NK-92 treated with Interleukin-12 subunit alpha and Interleukin-12 subunit beta, amount 100 ng/mL, for 24 hours (cell line): ENCODE data around the gene CACNB2.
"Not testable (repeated sequence)": the region's sequence is repeated elsewhere in the genome, so short reads cannot be mapped to it uniquely, and the experiment has no call there.

ENCODE experiments used
- DNase-seq: peaks from one replicate; lab custom pipeline; 2025; lab: John Stamatoyannopoulos, UW

Gene CACNB2

DNA sequence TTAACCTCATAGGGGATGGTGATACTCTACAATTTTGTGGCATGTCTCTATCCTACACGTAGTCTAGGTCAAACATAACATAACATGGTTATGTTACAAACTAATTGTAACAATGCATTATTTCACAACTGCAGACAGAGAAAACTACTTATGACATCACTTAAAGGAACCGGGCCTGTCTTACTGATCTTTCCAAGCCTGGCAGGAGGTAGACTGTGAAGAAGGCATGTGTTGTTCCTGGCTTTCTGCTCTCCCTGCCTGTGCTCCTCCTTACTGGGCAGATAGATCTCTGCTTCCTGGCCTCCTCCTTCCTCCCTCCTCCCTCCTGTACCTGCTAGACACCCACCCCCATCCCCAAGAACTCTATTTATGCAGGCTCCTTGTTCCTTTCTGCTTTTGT is 5.4 kb downstream of the CACNB2 start:
- DNase-seq = no peak

GRCh38 chr10:18149196-18149800 is 9.1 kb downstream of the CACNB2 start:
- no peak for DNase-seq

GRCh38 chr10:18151356-18151890 is 11.2 kb downstream of the CACNB2 start:
- no peak for DNase-seq

GRCh38 chr10:18153381-18153780 is 13.2 kb downstream of the CACNB2 start:
- not testable (repeated sequence) for DNase-seq

DNA sequence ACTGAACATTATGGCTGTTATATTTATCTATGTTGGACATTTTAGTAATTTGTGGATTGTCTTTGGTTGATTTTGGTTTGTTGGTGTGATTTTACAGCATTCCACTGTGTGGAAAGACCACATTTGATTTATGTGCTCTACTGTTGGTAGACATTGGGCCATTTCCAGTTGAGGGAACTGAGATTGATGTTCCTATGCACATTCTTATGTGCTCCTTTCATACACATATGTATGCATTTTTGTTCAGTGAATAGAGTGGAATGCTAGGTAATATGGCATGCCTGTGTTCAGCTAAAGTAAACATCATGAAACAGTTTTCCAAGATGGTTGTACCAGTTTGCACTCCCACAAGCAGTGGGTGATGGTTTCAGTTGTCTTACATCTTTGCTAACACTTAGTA is 15.1 kb downstream of the CACNB2 start:
- no peak for DNase-seq

- not testable (repeated sequence) for DNase-seq
Measured at GRCh38 chr10:18156797-18157196, 16.6 kb downstream of the CACNB2 start.

GRCh38 chr10:18157881-18158280 is 17.7 kb downstream of the CACNB2 start:
- no peak for DNase-seq

DNA sequence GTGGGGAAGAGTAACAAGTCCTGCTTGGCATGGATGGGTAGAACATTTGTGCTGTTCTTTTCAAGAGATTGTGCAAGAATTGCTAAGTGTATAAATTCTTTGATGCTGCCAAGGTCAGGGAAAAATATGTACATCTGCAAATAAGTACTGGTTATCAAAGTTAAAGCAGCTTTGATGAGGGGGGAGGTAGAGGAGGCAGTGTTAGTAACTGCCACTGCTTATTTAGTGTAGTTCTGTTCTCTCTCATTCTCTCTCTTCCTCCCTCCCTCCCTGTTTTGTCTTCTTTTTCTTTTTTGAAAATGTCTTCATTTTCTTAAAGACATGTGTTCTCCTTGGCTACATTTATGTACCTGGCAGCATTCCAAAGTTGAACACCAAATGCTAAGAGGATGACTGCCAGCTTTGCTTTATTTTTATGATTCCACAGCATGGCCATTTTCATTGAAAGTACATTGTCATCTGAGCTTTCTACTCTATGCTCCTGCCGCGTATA is 18.6 kb downstream of the CACNB2 start:
- no peak for DNase-seq

GRCh38 chr10:18159557-18159956 is 19.3 kb downstream of the CACNB2 start:
- DNase-seq = no peak

DNA sequence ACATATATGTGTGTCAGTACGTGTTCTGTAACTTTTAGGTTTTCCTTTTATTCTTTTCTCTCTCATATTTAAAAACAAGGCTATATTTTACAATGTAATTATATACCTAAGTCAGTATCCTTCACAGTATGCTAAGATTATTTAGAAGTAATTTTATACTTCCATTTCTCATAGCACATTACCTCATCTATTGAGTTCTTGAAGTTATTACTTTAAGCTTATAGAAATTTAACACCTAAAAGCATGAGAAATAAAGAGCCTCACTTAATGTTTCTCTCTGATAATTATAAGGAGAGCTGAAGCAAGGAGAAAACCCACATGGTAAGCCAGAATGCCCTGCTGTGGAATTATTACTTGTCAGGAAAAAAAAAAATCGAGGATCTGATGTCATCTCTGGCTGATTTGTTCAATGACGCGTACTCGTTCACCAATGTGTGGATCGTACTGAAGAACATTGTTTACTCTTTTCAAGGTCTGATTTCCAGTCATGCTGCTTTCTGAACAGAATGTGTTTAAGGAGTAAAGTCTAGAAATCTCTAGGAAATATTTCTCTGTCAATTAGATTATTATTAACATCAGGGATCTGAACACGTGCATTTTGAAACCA is 21.9 kb downstream of the CACNB2 start:
- no peak for DNase-seq

- DNase-seq = no peak
Measured at GRCh38 chr10:18164093-18164492, 23.9 kb downstream of the CACNB2 start.

DNA sequence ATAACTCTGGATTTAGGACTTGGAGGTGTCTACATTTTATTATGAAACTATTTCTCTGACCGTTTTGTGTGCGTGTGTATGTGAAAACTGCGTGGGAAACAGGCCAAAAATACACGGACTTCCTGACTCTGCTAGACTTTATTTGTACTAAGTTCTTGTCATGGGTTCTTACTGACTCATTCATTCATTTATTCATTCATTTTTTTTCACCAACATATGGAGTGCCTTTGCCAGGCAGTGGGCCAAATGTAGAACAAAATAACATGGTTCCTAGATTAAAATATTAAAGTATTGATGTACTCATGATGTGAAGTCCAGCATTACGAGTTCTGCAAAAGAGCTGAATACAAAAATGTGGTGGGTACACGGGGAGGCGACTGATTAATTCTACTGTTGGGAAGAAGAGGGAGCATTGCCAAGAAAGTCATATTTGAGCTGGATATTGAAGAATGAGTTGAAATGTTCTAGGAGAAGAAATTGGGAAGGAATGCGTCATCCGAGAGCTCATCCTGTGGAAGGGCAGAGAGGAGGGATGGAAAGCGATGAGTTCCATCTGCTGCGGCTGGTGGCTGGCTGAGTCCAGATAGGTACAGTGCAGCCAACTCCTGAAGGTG is 24.6 kb downstream of the CACNB2 start:
- no peak for DNase-seq

- no peak for DNase-seq
Measured at GRCh38 chr10:18178854-18179483, 38.7 kb downstream of the CACNB2 start.

- no peak for DNase-seq
Measured at GRCh38 chr10:18179891-18180290, 39.7 kb downstream of the CACNB2 start.

DNA sequence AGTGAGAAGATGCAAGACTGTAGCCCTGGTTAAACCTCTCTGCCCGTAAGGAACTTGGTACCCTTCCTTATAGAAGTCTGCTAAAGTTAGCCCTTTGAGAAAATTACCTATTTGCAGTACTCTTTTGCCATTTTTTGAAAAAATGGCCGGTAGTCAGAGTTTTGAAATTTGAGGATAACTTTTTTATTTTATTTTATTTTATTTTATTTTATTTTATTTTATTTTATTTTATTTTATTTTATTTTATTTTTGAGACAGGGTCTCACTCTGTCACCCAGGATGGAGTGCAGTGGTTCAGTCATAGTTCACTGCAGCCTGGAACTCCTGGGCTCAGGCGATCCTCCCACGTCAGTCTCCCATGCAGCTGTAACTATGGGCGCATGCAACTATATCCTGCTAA is 41.2 kb downstream of the CACNB2 start:
- DNase-seq = not testable (repeated sequence)

- no peak for DNase-seq
Measured at GRCh38 chr10:18185621-18186020, 45.4 kb downstream of the CACNB2 start.

GRCh38 chr10:18190840-18191239 is 50.6 kb downstream of the CACNB2 start:
- no peak for DNase-seq

DNA sequence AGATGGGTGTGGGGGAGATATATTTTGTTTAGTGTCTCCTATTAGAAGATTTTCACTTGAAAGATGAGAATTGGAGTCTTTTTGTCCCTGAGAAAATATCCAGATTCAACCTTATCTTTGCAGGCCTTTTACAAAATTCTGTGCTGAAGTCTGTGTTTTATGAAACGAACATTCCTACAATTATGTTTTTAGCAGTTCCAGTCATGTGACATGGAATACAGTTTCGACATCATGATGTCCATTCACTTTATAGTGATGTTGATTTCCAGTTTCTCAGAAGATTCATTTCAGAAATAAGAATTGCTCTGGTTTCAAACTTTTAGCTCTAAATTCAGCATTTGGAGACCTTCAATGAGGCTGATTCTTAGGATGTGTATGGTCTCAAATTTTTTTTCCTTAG is 54.4 kb downstream of the CACNB2 start:
- DNase-seq = no peak

GRCh38 chr10:18195060-18195799 is 55.0 kb downstream of the CACNB2 start:
- DNase-seq = no peak

DNA sequence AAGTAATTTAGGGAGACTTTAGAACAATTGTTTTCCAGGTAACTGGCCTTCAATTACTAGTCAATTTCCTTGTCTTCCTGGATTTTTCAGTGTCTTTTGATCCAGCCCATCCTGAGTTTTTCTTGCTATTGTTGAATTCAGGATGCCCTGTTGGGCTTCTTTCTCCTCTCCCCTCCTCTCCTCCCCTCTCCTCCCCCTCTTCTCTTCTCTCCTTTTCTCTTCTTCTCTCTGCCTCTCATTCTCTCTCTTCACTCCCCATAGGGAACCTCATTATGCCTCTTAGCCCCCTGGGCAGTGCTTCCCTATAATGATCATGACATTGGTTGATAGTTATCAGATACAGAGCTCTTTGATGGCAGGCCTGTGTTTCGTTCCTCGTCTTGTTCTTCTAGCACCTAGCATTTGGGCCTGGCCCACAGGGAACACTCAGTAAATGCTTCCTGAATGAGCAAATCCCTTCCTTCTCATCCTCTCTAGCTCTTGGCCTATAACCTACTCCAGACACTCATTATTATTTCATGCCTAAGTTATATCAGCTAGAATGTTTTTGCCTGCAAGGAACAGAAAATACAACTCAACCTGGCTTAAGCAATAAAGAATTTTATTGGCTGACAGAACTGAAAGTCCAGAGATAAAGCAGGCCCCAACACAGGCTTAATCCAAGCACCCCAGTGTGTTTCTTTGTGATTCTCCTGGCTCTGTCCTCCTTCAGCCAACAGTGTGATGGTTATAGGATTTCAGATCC is 56.8 kb downstream of the CACNB2 start:
- DNase-seq = no peak

- no peak for DNase-seq
Measured at GRCh38 chr10:18197706-18198105, 57.5 kb downstream of the CACNB2 start.
